GM12878 (cell line): Measurements from ENCODE around the gene CLSTN2. TPM values are rescaled to one million over a fixed set of nuclear protein-coding genes. Genes with fewer than 3 reads are reported as not detected.

Experiments used
- ATAC-seq: fragments of 200-7000 bp; cut with Tn5 transposase; 3 replicates; pipeline ENCODE4 v1.9.1; 2020; ENCODE audit warnings: mild to moderate bottlenecking, moderate library complexity
- BruUV-seq: library from RNA; stranded (reverse); fragments of 400-500 nt; replicated peaks from 2 replicates; lab custom pipeline; 2021; lab: Mats Ljungman, UMichigan
- CTCF ChIA-PET: fragments of 300-600 bp; sonication (Branson Sonifier 250); formaldehyde crosslinking; extraction: SDS; loops from one replicate; lab custom pipeline; 2021; ENCODE audit warnings: inconsistent platforms; lab: Yijun Ruan, JAX
- POLR2A ChIA-PET: fragments of 350-600 bp; formaldehyde crosslinking; extraction: SDS; loops from one replicate; lab custom pipeline; 2021; ENCODE audit warnings: inconsistent platforms; lab: Charles Lee
- RAD21 ChIA-PET: fragments of 300-600 bp; sonication (Branson Sonifier 250); formaldehyde crosslinking; loops from one replicate; lab custom pipeline; 2023; ENCODE audit warnings: antibody characterized with exemption; ENCODE audit not compliant: unreplicated experiment; lab: Charles Lee
- SMC1A ChIA-PET: fragments of 300-600 bp; sonication (Branson Sonifier 250); formaldehyde crosslinking; loops from one replicate; lab custom pipeline; 2023; ENCODE audit not compliant: unreplicated experiment, uncharacterized antibody; lab: Charles Lee
- DNase-seq: peaks from one replicate; pipeline ENCODE4 v3.0.0-alpha.2; 2011; ENCODE audit warnings: low read depth, low spot score
- FAIRE-seq: peaks from 3 replicates; lab custom pipeline; 2011; peaks lifted over from hg19 to GRCh38; lab: Jason Lieb, UNC
- H2AFZ ChIP-seq: 2 replicates; pipeline ENCODE4 v1.6.0; 2011; ENCODE audit warnings: low read depth, low read length, control low read depth; ENCODE audit not compliant: control insufficient read depth
- H3K27ac ChIP-seq: 2 replicates; pipeline ENCODE4 v1.5.1; 2011; ENCODE audit warnings: control low read depth; ENCODE audit not compliant: control insufficient read depth, insufficient read depth
- H3K27me3 ChIP-seq, 2 experiments: replicated peaks in 1 of 2; 2 replicates each; pipeline versions ENCODE4 v1.6.0 to v1.6.1; 2011; ENCODE audit warnings: low read length in 1 of 2; ENCODE audit not compliant: control insufficient read depth in 2 of 2, insufficient read depth in 2 of 2
- H3K36me3 ChIP-seq, 2 experiments: 2 replicates each; pipeline ENCODE4 v1.5.1; 2011; ENCODE audit warnings: low read length in 1 of 2; ENCODE audit not compliant: control insufficient read depth in 2 of 2, insufficient read depth in 2 of 2
- H3K4me1 ChIP-seq: 2 replicates; pipeline ENCODE4 v1.6.1; 2011; ENCODE audit warnings: mild to moderate bottlenecking, low read length, moderate library complexity, mixed read lengths; ENCODE audit not compliant: control insufficient read depth, insufficient read depth
- H3K4me2 ChIP-seq: 2 replicates; pipeline ENCODE4 v1.6.0; 2011; ENCODE audit warnings: control low read depth; ENCODE audit not compliant: control insufficient read depth, insufficient read depth
- H3K4me3 ChIP-seq: fragments of 200-600 bp; sonication (generic); 2 replicates; pipeline ENCODE4 v1.5.1; 2016
- H3K79me2 ChIP-seq: 2 replicates; pipeline ENCODE4 v1.6.0; 2011; ENCODE audit warnings: low read length; ENCODE audit not compliant: control insufficient read depth, insufficient read depth
- H3K9ac ChIP-seq: 2 replicates; pipeline ENCODE4 v1.8.0; 2011; ENCODE audit warnings: low read length, control low read depth, mixed read lengths; ENCODE audit not compliant: control insufficient read depth, insufficient read depth
- H3K9me3 ChIP-seq: replicated peaks from 3 replicates; pipeline ENCODE4 v1.5.1; 2011; ENCODE audit warnings: mild to moderate bottlenecking, low read length; ENCODE audit not compliant: control insufficient read depth, insufficient read depth
- H4K20me1 ChIP-seq: 2 replicates; pipeline ENCODE4 v1.6.0; 2011; ENCODE audit not compliant: control insufficient read depth, insufficient read depth
- BCLAF1 ChIP-seq: fragments of 450-650 bp; IDR thresholded peaks from 2 replicates; pipeline ENCODE4 v1.6.1; 2017; ENCODE audit warnings: antibody characterized with exemption, mild to moderate bottlenecking, moderate library complexity
- BMI1 ChIP-seq: fragments of 450-650 bp; IDR thresholded peaks from 2 replicates; pipeline ENCODE4 v1.6.1; 2016; ENCODE audit warnings: mild to moderate bottlenecking, moderate library complexity, borderline replicate concordance
- EGR1 ChIP-seq, 2 experiments: IDR thresholded peaks; 1 replicate in 1 of 2; 2 replicates in 1 of 2; pipeline ENCODE4 v1.6.1; 2011 to 2012; ENCODE audit warnings: low read depth in 2 of 2, low read length in 2 of 2, borderline replicate concordance in 1 of 2, mild to moderate bottlenecking in 1 of 2, moderate library complexity in 1 of 2
- FOXM1 ChIP-seq: IDR thresholded peaks from 2 replicates; pipeline ENCODE4 v1.6.1; 2012; ENCODE audit warnings: low read depth, mild to moderate bottlenecking, inconsistent platforms, low read length, moderate library complexity
- GATAD2B ChIP-seq: fragments of 450-650 bp; conservative IDR thresholded peaks from 2 replicates; pipeline ENCODE4 v1.6.1; 2017; ENCODE audit warnings: low read depth, mild to moderate bottlenecking, moderate library complexity
- MTA3 ChIP-seq: IDR thresholded peaks from 2 replicates; pipeline ENCODE4 v1.6.1; 2012; ENCODE audit warnings: low read length, inconsistent platforms, borderline replicate concordance
- NFIC ChIP-seq: IDR thresholded peaks from 2 replicates; pipeline ENCODE4 v1.6.1; 2012; ENCODE audit warnings: low read depth, mild to moderate bottlenecking, inconsistent platforms, low read length, moderate library complexity
- NFYA ChIP-seq: IDR thresholded peaks from 2 replicates; pipeline ENCODE4 v1.6.1; 2011; ENCODE audit warnings: low read depth, mild to moderate bottlenecking, low read length, improper control_type of control experiment, borderline replicate concordance
- POLR2AphosphoS5 ChIP-seq: IDR thresholded peaks from 2 replicates; pipeline ENCODE4 v1.6.1; 2011; ENCODE audit warnings: mild to moderate bottlenecking, low read length, inconsistent platforms
- RB1 ChIP-seq: fragments of 450-650 bp; formaldehyde crosslinking; IDR thresholded peaks from 2 replicates; pipeline ENCODE4 v1.6.1; 2017; ENCODE audit warnings: mild to moderate bottlenecking, borderline replicate concordance
- RELB ChIP-seq: fragments of 450-650 bp; IDR thresholded peaks from 2 replicates; pipeline ENCODE4 v1.6.1; 2017; ENCODE audit warnings: low read depth, mild to moderate bottlenecking, moderate library complexity
- TCF3 ChIP-seq: IDR thresholded peaks from 2 replicates; pipeline ENCODE4 v1.6.1; 2012; ENCODE audit warnings: low read depth, mild to moderate bottlenecking, low read length, borderline replicate concordance; ENCODE audit not compliant: insufficient read depth
- WGBS: methylation state at CpG from one replicate; pipeline ENCODE4 v1.1.6; 2016; ENCODE audit warnings: low lambda C conversion rate; ENCODE audit not compliant: insufficient replicate concordance, insufficient coverage; ENCODE audit errors: missing lambda C conversion rate; 5-methylcytosine and 5-hydroxymethylcytosine counted together
- in situ Hi-C: fragments of 300-500 bp; cut with MboI; formaldehyde crosslinking; loops from 9 replicates; pipeline ENCODE4 v1.14.3; 2018; ENCODE audit warnings: mixed read lengths
- intact Hi-C: fragments of 100-400 bp; cut with micrococcal nuclease; formaldehyde crosslinking; loops from one replicate; pipeline ENCODE4 v1.14.2; 2022; ENCODE audit not compliant: unreplicated experiment
- polyA plus RNA-seq, 11 experiments: library from polyadenylated mRNA; depleted of rRNA in 4 of 11; unstranded in 6 of 11; stranded (reverse) in 5 of 11; fragments of >200 nt; fragmentation: Nextera tagmentation in 4 of 11; fragmentation: Illumina TruSeq in 1 of 11; extraction: Ambion mirVana in 4 of 11; extraction: Trizol in 1 of 11; gene quantifications; 1 replicate in 1 of 11; 2 replicates in 10 of 11; pipeline versions ENCODE4 v1.2.1 to v1.2.3, GENCODE V29; 2011 to 2016; ENCODE audit warnings: inconsistent platforms in 2 of 11, missing spikeins in 2 of 11, low read depth in 1 of 11
- total RNA-seq, 4 experiments: library from RNA; depleted of rRNA in 3 of 4; stranded (reverse); fragments of >200 nt in 3 of 4; fragmentation: Illumina TruSeq in 1 of 4; extraction: Trizol in 1 of 4; gene quantifications; 2 replicates each; pipeline versions ENCODE4 v1.2.1 to v1.2.3, GENCODE V29; 2013 to 2021
- TF ChIP-seq, protein P1 (sequence below): fragments of 450-650 bp; IDR thresholded peaks from 2 replicates; pipeline ENCODE4 v1.6.1; 2016; ENCODE audit warnings: mild to moderate bottlenecking

Gene CLSTN2
- total and polyA plus RNA-seq, 10 of the 15 experiments (the other 5 are each of a cell fraction or from before 2014, with no cell fraction given) = under 0.01 to 0.10 (median under 0.01) TPM; not detected in 5

DNA sequence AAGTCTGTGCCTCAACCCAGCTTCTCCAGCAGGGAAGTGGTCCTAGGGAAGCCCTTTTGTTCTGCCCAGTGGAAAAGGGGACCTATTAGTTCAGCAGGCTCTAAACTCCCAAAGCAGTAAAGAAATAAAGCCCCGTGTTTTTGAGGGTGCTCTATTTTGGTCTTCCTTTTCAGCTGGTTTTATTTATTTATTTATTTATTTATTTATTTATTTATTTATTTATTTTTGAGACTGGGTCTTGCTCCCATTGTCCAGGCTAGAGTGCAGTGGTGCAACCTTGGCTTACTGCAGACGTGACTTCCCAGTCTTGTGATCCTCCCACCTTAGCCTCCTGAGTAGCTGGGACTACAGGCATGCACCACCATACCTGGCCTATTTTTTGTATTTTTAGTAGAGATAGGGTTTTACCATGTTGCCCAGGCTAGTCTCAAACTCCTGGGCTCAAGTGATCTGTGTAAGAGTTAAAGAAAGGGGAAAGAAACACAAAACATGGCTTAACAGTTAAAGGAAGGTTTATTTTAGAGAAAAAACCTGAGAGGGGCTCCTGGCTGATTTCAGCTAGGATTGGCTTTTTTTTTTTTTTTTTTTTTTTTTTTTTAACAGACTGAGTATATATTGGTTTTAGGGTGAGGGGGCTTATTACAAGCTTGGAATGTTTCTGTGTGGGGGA, 154.6 kb downstream of the CLSTN2 start (continued):
- no peak for TF ChIP-seq GATAD2B
- TF ChIP-seq, all 136 proteins: peak for 0

DNA sequence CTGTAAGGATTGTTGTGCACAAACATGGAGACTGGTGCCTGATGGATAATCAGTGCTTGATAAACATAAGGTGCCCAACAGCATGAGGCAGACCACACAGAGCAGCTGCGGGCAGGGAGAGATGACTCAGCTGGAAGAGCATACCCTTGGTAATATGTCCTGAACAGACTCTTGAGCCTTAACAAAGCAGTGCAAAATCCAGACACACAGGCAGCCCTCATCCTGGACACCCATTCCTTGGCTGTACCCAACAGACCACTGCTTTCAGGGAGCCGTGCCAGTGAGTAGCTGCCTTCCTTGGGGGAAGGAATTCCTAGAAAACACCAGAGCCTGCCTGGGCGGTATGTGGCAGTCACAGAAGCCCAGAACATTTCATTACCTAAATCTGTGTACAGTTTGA, 156.2 kb downstream of the CLSTN2 start:
- no peak for ATAC-seq
- TF ChIP-seq EGR1 (IDR thresholded peaks at IDR 0.05; ENCODE audit: borderline replicate concordance in 1 of 2, low read depth in 2 of 2, low read length in 2 of 2) (no peak), NFIC (no peak), BMI1 (no peak), TCF3 (no peak), RB1 (no peak), BCLAF1 (no peak), FOXM1 (no peak), RELB (no peak), POLR2AphosphoS5 (no peak), NFYA (no peak), MTA3 (no peak)
- TF ChIP-seq, protein P1, sequence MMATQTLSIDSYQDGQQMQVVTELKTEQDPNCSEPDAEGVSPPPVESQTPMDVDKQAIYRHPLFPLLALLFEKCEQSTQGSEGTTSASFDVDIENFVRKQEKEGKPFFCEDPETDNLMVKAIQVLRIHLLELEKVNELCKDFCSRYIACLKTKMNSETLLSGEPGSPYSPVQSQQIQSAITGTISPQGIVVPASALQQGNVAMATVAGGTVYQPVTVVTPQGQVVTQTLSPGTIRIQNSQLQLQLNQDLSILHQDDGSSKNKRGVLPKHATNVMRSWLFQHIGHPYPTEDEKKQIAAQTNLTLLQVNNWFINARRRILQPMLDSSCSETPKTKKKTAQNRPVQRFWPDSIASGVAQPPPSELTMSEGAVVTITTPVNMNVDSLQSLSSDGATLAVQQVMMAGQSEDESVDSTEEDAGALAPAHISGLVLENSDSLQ = no peak
- in situ Hi-C loops (no loop called here), intact Hi-C loops (no loop called here)
- no peak for FAIRE-seq
- no TSS peak for BruUV-seq
- Histone ChIP-seq H3K4me2 (no peak overlapping the region), H4K20me1 (no peaks in the 10 kb centered on the region), H3K9me3 (no peaks in the 10 kb centered on the region), H3K27ac (no peak overlapping the region), H3K79me2 (no peaks in the 10 kb centered on the region), H3K4me3 (no peak overlapping the region), H3K36me3 (no peaks in the 10 kb centered on the region), H3K27me3 (no peaks in the 10 kb centered on the region), H3K9ac (no peak overlapping the region), H3K4me1 (no peaks in the 10 kb centered on the region), H2AFZ (no peak overlapping the region)
- ChIA-PET RAD21 (no interaction called here), CTCF (interaction anchor here (1.2 kb wide), 1 partner anchor 28 kb away, joined by 3 read pairs; no protein-coding TSS in a partner anchor), SMC1A (no interaction called here), POLR2A (no interaction called here)
- no peak for DNase-seq
- WGBS = 22% methylated on average over 3 of the region's 3 CpGs
